ENCODE data around the gene CBLB. TPM values are rescaled to one million over a fixed set of nuclear protein-coding genes. Genes with fewer than 3 reads are reported as not detected.

The CBLB gene
- total and polyA plus RNA-seq, 9 of the 15 experiments (the other 6 are each of a cell fraction or from before 2014, with no cell fraction given) = 1.8 to 8.1 (median 5.3) TPM

- Histone ChIP-seq H3K9ac (ENCODE audit: insufficient read depth in 1 of 2, low read depth in 2 of 2, low read length in 2 of 2) (no peak overlapping the region), H2AFZ (ENCODE audit: low read depth, low read length) (no peak overlapping the region), H3K79me2 (ENCODE audit: control insufficient read depth, insufficient read depth, low read length) (peaks cover 12% of the 10 kb centered on the region), H3K27me3 (ENCODE audit: control insufficient read depth in 2 of 2, insufficient read depth in 2 of 2, low read length in 2 of 2) (no peaks in the 10 kb centered on the region), H3K4me2 (ENCODE audit: insufficient read depth, low read length) (no peak overlapping the region), H3K4me3 (no peak overlapping the region), H3K9me3 (replicated peaks; ENCODE audit: control insufficient read depth, insufficient read depth, low read depth, low read length) (no peaks in the 10 kb centered on the region), H4K20me1 (replicated peaks; ENCODE audit: control insufficient read depth, insufficient read depth, low read length) (no peaks in the 10 kb centered on the region), H3K36me3 (ENCODE audit: control insufficient read depth, insufficient read depth, low read length) (peaks cover 5% of the 10 kb centered on the region; the same call in 2 of the 3 replicates), H3K4me1 (replicated peaks in 1 of 2; ENCODE audit: control insufficient read depth in 2 of 2, insufficient read depth in 2 of 2, low read length in 2 of 2) (peaks cover 0 to 8% of the 10 kb centered on the region in 2 experiments; a peak in 2 of 5 replicates), H3K27ac (ENCODE audit: extremely low read depth, low read depth, low read length) (no peak overlapping the region), H3K9me1 (ENCODE audit: control insufficient read depth, insufficient read depth, low read length) (no peaks in the 10 kb centered on the region)
- ChIA-PET CTCF (ENCODE audit: low intra/inter-chr PET ratio) (no interaction called here), POLR2A (no interaction called here)
- intact Hi-C loops (cut with micrococcal nuclease) = no loop called here
- no peak for ATAC-seq
- 67% methylated on average over 4 of the region's 4 CpGs for WGBS (ENCODE audit: insufficient coverage, low coverage, missing lambda C conversion rate)
- no TSS peak for BruUV-seq (replicated peaks)
- no peak for FAIRE-seq
- DNase-seq (ENCODE audit: extremely low read depth in 1 of 4, low spot score in 3 of 4) = no peak
- in situ Hi-C loops (cut with MboI) = no loop called here
- TF ChIP-seq PRDM10 (IDR thresholded peaks at IDR 0.05; ENCODE audit: partially characterized antibody) (no peak), ZNF77 (CRISPR knock-in tag; IDR thresholded peaks at IDR 0.05) (no peak), CTBP1 (IDR thresholded peaks at IDR 0.05; ENCODE audit: borderline replicate concordance) (no peak), RREB1 (CRISPR knock-in tag; IDR thresholded peaks at IDR 0.05) (no peak), NEUROD1 (IDR thresholded peaks at IDR 0.05; ENCODE audit: borderline replicate concordance, low read depth, low read length, partially characterized antibody) (no peak), MAFK (IDR thresholded peaks at IDR 0.05; ENCODE audit: low read length) (no peak), POLR2AphosphoS5 (IDR thresholded peaks at IDR 0.05; ENCODE audit: control insufficient read depth, insufficient read depth, low read depth, low read length) (no peak), PHF21A (IDR thresholded peaks at IDR 0.05; ENCODE audit: borderline replicate concordance, low read depth) (no peak), ZBTB26 (CRISPR knock-in tag; IDR thresholded peaks at IDR 0.05) (no peak)
Measured at GRCh38 chr3:105864212-105864611, 4.6 kb downstream of the CBLB start.

Data from K562 (cell line).